ENCODE data around the gene ANKRD13C.
A peak's percentile ranks its signal among the peaks of the same experiment; 100 is the strongest.
"Not testable (repeated sequence)": the region's sequence is repeated elsewhere in the genome, so short reads cannot be mapped to it uniquely, and the experiment has no call there.

Gene ANKRD13C

DNA sequence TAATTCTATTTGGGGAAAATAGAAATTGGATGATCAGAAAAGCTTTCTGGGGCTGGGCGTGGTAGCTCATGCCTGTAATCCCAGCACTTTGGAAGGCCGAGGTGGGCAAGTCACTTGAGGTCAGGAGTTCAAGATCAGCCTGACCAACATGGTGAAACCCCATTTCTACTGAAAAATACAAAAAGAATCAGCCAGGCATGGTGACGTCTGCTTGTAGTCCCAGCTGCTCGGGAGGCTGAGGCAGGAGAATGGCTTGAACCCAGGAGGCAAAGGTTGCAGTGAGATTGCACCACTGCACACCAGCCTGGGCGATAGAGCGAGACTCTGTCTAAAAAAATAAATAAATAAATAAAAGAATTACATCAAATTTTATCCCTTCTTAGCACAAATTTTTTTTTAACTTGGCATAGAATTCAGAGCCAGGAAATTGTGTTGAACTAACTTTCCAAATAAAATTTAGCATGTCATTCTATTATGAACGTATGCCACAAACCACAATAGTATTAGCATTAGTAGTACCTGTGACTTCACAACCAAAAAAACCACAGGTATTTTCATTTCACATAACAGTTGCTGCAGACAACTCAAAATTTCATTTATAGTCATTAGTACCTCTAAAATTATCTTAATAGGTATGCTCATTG, 4.5 kb upstream of the ANKRD13C start:
- no peak for DNase-seq

GRCh38 chr1:70355920-70356319, 1.4 kb upstream of the ANKRD13C start:
- no peak for DNase-seq

GRCh38 chr1:70355111-70355407, 537 bp upstream of the ANKRD13C start:
- DNase-seq: no peak

DNA sequence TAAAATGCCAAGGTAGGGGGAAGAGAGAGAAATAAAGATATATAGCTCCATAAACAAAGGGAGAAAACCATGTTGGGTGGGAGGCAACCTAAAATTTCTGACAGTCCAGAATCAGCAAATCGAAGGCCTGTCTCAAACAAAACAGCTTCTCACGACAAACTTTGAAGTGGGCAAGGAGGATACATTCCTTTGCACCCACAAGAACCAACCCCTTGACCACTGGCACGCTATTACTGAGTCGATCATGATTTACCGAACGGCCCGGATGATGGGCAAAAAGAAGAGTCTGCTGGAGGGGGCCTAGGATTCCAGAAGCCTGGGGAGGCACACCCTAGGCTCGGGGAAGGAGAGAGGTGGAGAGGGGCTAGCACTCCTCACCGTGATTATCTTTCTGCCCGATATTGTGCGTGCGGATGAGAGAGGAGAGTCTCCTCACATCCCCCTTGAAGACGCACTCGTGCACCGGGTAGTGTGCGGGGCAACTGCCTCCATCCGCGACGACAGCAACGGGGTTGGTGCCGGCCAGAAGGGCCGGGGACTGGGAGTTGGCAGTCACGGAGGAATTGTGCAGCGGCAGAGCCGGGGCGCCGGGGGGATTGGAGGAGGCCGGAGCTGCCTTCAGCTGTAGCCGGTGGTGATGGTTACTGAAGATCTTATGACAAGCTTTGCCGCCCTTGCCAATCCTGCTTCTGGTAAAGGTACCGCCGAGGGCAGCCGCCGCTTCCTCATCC, 756 bp downstream of the ANKRD13C start:
- DNase-seq: peak; percentile 66

DNA sequence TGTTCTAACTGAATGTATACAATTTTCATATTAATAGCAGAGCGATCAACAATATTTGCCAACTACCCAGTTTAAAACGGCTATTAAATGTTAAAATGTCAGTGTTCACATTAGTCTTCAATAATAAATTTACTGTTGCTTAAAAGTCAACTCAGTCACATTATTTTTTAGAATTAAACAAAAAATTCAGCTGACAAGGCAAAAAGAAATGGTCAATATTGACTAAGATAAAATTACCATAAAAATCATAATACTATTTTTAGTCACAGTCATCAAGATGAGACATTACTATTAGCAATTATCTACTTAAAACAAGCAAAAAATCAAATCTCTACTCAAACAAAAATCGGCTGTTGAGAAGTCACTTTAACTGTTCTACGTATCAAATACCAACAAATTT, 1.5 kb downstream of the ANKRD13C start:
- no peak for DNase-seq

DNA sequence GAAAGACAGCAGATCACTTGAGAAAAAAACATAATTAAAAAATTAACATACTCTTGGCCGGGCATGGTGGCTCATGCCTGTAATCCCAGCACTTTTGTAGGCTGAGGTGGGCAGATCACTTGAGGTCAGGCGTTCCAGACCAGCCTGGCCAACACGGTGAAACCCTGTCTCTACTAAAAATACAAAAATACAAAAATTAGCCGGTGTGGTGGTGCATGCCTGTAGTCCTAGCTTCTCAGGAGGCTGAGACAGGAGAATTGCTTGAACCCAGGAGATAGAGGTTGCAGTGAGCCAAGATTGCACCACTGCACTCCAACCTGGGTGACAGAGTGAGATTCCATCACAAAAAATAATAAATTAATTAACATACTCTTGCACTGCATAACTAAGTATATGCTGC, 4.7 kb downstream of the ANKRD13C start:
- DNase-seq: not testable (repeated sequence)

DNA sequence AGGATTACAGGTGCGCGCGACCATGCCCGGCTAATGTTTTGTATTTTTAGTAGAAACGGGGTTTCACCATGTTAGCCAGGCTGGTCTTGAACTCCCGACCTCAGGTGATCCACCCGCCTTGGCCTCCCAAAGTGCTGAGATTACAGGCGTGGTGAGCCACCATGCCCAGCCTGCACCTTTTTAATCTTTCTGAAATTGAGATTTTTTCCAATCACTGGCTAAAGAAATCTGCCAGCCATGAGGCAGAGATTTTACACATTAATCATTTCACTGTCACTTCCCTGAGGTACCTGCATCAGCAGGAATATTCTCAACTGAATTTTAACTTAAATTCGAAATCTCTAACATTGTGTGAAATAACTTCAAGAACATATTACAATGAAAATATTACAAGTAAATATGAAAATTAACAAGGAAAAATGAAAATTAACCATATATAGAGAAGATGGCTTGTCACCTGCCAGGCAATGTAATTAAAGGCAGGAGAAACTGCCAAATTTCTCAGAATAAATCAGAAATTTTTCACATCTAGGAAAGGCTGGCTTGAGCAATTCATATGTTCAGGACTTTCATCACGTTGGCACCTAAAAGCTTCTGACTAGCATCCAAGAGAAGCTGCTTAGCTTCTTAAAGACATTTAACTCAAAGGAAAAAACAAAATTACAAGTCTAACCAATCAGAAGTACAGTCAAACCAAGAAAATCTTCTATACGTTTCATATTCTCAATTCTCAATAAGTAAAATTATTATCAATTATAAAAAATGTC, 5.9 kb downstream of the ANKRD13C start:
- DNase-seq: no peak

- DNase-seq: not testable (repeated sequence)
These were observed 14.9 kb downstream of the ANKRD13C start for GRCh38 chr1:70339644-70340043.

DNA sequence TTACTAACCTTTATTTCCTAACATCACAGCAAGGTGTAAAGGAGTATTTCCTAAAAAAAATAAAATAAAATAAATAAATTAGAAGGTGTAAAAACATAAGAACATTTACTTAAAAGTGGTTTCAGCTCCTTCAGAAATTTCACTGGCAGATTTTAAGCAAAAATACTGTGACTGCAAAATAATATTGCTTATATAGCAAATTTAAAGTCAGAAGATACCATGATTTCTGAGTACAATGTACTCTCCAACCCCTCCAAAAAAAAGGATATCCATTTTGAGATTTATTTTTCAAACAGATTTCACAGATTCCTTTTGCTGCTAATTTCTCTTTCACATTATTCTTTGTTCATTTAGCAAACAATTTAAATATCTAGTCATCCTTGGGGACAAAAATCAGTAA, 18.5 kb downstream of the ANKRD13C start:
- no peak for DNase-seq

GRCh38 chr1:70334436-70334835, 20.1 kb downstream of the ANKRD13C start:
- no peak for DNase-seq

DNA sequence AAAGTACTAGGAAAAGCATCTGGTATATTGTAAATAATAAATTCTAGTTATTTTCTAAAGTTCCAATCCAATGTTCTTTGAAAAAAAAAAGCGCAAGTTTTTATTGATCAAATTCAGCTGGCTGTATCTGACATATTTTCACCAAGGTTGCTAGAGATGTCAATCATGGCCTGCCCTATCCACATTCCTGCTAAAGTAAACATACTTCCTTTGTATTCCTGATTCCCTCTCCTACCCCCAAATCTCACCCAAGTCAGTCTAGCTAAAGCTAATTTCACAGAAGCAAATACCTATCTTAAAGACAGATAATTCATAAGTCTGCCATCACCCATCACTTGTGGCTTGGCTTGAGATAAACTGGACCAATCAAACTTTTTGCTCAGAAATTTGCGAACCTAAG, 21.3 kb downstream of the ANKRD13C start:
- DNase-seq: no peak

- no peak for DNase-seq
These were observed 22.6 kb downstream of the ANKRD13C start for GRCh38 chr1:70331962-70332361.

DNA sequence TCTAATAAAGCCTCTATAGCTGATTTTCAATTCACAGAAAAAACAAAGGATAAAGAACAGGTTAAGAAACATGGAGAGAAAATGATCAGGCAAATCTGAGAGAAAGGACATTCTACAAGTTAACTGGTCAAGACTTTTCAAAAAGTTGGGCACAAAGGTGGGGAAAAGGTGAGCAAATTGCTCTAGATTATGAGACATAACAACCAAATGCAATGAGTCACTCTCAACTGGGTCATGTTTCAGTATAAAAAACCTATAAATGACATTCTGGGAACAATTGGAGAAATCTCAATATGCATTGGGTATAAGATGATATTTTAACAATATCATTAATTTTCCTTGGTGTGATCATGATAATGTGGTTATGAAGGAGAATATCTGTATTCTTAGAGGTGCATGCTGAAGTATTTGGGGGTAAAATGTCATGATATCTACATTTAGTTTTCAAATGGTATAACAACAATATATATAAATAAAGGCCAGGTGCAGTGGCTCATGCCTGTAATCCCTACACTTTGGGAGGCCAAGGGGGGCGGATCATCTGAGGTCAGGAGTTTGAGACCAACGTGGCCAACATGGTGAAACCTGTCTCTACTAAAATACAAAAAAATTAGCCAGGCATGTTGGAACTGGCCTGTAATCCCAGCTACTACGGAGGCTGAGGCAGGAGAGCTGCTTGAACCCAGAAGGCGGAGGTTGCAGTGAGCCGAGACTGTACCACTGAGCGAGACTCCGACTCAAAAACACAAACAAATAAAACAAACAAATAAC, 27.0 kb downstream of the ANKRD13C start:
- no peak for DNase-seq

- no peak for DNase-seq
These were observed 29.8 kb downstream of the ANKRD13C start for GRCh38 chr1:70324683-70325082.

DNA sequence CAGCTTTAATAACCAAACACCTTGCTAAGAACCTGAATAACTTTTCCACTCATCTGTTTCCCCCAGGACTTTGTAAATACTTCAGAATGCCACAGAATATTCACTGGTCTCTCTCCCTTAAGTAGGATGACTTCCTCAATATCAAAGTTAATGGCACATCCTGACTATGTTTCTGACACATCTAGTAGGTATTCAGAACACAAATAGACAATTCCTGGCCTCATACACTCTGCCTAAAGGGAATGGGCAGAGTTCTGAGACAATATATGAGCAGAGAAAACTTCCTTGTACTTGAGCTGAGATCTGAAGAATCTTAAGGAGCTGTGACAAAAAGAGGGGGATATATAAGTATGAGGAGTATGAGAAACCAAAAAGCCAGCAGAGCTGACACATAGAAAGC, 34.8 kb downstream of the ANKRD13C start:
- DNase-seq: no peak

DNA sequence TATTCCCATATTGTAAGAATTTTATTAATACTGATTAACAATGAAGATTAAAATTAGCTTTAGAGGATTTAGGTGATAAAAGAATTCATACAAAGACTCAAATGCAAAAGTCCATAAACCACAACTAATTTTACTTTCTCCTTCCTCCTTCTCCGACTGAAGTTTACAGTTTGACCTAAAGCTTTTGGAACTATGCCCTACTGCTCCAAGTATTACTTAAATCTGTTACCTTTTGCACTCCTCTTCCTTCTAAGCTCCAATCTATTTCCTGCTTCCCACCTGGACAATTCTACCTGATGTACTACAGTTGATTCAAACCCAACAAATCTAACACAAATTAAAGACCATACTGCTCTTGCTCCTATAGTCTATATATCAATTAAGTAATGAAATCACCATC, 36.3 kb downstream of the ANKRD13C start:
- no peak for DNase-seq

- DNase-seq: no peak
These were observed 37.4 kb downstream of the ANKRD13C start for GRCh38 chr1:70317087-70317486.

- no peak for DNase-seq
These were observed 38.7 kb downstream of the ANKRD13C start for GRCh38 chr1:70315782-70316181.

GRCh38 chr1:70314706-70315304, 39.7 kb downstream of the ANKRD13C start:
- peak; percentile 46 for DNase-seq

DNA sequence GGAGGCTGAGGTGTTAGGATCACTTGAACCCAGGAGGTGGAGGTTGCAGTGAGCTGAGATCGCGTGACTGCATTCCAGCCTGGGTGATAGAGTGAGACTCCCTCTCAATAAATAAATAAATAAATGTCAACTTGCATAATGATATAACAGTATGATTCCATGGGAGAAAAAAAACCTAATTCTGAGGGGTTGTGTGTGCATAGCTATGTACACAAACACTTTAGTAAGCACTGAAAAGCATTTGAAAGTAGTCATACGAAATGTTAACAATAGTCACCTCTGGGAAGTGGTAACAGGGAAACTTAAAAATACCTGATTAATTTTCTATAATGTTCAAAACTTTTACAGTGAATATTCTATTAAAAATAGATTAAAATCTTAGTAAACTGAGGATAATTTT, 43.2 kb downstream of the ANKRD13C start:
- no peak for DNase-seq

DNA sequence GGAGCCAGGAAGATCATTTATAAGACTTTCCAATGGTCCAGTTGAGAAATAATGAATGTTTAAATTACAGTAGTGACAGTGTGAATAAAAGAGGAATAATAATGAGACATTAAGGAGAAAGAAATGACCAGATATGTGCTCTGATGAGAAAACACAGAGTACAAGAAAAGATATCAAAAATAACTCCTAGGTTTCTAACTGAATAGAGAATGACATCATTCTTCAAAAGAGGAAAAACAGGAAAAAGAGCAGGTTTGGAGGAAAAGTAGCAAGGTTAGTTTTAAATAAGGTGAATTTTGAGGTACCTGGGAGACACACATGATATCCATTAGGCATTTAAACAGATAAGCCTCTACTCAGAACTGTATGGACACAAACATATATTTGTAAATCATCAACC, 55.0 kb downstream of the ANKRD13C start:
- DNase-seq: no peak

GRCh38 chr1:70295749-70296148, 58.8 kb downstream of the ANKRD13C start:
- DNase-seq: no peak
